Measurements from ENCODE around the gene FGFRL1.
A peak's percentile ranks its signal among the peaks of the same experiment; 100 is the strongest.

The FGFRL1 gene, protein sequence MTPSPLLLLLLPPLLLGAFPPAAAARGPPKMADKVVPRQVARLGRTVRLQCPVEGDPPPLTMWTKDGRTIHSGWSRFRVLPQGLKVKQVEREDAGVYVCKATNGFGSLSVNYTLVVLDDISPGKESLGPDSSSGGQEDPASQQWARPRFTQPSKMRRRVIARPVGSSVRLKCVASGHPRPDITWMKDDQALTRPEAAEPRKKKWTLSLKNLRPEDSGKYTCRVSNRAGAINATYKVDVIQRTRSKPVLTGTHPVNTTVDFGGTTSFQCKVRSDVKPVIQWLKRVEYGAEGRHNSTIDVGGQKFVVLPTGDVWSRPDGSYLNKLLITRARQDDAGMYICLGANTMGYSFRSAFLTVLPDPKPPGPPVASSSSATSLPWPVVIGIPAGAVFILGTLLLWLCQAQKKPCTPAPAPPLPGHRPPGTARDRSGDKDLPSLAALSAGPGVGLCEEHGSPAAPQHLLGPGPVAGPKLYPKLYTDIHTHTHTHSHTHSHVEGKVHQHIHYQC

DNA sequence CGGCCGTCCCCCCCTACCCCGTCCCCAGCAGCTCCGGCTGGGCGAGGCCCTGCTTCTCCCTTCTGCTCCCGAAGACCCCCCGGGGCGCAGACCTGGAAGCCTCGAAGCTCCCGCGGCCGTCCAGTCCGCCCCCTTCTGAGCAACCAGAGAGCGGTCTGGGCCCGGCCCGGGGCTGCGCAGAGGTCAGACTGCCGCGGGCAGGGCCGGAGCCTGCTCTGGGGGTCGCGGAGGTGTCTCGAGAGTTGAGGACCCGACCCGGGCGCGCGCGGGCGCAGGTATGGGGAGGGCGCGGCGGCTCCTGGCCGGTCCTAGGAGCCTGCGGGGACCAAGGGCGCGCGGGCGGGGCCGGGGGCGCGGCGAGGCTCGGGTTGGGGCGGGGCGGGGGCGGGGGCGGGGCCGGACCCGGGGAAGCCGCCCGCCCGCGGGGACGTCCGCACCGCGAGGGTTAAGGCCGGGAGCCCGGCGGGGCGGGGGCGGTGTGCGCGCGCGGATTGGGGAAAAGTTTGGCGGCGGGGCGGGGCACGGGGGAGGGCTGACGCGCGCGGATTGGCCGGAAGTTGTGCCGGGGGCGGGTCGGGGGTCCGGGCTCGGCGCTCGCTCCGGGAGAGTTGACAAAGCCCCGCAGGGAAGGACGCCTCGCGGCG lies at the start of gene FGFRL1:
Gene FGFRL1, plus strand, starts transcription at position 605 of the 644 bp plus-strand sequence. CDS start 860 bp downstream, outside the sequence.
- DNase-seq (ENCODE audit: low spot score) = peak; percentile 89

DNA sequence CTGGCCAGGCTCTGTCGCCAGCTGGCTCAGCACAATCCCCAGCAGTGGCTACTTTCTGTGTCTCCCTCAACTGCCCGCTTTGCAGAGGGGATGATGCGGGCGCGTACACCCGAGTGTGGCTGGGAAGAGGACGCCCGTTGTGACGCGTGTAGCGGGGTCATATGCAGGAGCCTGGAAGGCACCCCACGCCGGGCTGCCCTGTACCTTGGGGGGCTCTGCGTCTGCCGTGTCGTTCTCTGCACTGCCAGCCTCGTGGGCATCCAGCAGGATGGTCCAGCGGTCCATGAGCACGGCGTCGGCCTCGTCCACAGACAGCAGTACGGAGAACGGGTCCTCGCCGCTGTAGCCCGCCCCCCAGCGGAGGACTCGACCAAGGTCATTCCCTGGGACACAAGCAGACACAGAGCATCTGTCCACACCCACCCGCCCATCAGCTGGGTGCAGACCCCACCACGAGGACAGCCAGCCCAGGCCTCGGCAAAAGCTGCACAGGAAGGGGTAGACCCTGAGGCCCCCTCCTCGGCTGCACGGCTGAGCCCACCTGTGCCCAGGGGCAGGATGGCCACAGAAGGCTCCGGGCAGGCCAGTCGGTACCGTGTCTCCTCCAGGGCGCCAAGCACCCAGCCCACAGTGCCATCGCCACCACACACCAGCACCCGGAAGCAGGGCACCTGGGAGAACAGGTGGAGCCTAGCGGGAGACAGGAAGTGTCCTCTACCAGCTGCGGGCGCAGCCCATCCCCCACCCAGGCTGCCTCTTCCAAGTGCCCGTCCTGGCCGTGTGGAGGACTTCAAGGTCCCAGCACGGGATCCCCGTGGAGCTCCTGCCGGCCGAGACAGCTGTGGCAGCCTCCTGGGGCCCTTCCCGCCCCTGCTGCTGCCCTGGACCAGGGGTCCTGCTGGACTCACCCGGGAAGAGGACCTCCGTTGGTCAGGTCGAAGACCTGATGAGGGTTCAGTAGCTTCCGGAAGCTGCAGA lies 48.9 kb upstream of the FGFRL1 start:
- no peak for DNase-seq (ENCODE audit: low spot score)

DNA sequence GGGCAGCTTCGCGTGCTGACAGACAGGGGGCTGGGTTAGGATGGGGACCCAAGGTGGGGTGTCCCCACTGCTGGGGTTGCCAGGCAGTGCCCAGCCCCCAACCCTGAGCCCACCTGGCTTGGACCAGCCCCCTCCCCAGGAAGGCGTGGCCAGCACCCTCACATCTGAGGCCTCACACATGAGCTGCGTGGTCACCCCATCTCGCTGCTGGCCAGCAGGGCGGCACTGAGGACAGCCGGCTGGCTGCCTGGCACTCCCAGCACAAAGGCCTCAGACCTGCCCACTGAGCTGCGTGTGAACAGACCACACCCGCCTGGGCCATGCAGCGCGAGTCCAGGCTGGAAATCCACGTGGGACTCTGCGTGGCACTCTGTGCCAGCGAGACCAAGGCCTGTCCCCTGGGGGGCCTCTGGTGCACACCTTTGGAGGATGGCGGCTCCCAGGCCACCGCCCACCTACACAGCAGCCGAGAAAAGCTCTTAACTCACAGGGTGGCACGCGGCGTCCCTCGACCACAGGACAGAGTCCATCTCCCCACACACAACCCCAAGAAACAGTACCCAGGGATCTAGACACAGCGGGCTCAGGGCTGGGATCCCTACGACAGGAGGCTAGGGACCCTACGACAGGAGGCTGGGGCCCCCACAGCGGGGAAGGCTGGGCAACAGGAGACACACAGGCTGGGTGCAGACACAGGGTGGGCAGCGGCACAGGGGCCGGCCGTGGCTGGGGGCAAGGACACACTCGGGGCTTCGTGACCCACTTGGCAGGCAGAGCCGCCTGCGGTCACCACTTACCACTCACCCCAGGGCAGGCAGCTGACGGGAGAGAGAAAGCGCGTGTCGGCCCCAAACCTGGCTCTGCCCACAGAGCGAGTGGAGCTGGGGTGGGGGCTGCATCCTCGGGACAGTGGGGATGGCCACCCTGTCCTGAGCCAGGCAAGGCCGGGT lies 47.9 kb upstream of the FGFRL1 start:
- DNase-seq (ENCODE audit: low spot score) = no peak

DNA sequence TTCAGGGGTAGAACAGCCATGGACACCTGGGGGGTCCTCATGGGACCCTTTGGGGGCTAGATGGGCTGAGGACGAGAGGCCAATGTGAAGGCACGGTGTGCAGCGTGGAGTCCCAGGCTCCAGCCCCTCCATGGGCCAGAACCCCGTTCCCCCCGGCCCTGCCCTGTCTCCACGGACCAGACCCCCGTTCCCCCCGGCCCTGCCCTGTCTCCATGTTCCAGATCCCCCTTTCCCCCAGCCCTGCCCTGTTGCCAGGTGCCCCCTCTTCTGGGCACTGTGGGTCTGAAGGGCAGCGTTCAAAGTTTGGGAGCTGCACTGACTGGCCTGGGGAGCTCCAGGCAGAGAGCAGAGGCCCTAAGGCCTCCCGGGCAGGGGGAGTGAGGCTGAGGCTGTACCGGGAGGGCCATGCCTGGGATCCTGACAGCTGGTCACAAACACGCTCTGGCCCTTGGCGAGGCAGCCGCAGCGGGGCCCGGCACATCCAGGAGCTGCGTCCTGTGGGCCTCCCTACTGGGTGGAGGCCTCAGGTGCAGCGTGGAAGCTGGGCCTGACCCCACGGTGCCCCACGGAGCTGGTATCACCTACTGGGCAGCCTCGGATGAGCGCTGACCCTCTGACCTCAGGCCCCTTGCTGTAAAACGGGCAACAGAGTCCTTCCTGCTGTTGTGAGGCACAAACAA lies 46.9 kb upstream of the FGFRL1 start:
- no peak for DNase-seq (ENCODE audit: low spot score)

DNA sequence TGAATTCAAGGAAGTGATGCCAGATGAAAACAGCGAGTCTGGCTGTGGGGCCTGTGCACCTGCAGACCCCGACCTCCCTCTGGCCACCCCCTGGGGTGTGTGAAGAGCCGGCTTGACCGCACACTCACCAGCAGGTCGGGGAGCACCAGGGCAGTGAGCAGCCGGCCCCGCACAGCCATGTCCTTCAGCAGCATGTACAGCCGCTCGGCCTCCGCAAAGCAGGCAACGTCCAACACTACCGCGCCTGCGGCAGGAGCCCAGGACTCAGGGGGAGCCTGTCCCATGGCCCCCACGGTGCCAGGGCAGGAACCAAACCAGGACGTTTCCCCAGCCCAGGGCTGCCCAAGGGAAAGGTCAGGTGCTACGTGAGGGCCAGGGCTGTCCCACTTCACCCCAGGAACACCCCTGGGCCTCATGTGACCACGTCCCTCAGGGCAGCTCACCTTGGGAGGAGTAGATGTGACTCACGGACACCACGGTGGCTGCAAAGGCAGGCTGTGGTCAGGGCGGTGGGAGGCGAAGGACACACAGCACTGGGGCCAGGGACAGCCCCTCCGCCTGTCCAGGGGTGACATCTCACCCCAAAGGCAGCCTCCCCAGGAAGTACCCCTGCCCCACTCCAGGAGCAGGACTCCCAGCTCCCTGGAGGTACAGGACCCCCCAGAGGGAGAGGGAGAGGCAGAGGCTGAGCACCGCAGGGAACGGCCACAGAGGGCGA lies 46.2 kb upstream of the FGFRL1 start:
- no peak for DNase-seq (ENCODE audit: low spot score)

DNA sequence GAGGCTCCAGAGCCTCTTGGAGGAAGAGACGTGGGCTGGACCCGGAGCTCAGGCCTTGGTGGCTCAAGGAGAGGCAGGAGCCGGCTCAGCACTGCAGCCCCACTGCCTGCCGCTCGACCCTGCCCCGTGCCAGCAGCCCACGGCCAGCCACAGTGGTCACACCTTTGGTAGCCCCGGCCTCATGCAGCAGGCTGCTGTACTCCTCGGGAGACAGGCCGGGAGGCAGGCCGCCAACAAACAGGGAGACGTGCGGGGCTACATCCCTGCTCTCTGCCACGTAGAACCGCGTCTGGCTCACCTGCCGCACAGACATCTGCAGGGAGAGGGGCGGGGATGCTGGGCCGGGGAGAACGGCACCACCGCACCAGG lies 45.7 kb upstream of the FGFRL1 start:
- no peak for DNase-seq (ENCODE audit: low spot score)

DNA sequence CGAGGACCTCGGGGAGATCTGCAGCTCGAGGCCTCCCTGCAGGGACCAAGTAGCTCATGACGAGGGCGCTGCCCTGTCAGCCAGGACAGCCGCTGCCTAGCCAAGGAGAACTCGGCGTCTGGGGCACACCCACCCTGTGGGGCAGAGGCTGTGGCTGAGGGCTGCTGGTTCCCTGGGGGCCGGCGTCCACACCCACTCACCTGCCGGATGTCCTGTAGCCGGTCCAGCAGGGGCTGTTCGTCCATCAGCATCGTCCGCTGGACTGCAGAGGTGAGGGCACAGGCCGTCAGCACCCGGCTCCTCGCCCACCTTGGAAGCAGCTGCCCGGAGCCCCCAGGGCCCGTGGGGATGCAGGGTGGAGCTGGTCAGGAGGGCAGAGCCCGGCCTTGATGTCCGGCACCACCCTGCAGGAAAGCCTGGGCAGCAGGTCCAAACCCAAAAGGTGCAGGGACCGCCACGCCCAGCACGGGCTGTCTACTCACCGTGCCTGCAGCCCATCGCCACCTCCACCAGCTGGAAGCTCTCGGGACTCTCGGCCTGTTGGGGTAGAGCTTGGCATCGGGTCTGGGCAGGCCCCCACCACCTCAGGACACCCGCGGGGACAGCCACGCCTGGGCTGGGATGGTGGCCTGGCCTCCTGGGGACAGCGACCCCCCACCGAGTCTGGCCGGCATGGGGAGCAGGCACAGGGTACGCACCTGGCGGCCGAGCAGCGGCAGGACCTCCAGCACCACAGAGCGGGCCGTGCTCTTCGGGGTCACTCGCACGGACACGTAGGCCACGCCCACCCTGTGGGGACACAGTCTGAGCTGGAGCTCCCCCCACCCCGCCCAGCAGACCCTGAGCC lies 44.9 kb upstream of the FGFRL1 start:
- no peak for DNase-seq (ENCODE audit: low spot score)

DNA sequence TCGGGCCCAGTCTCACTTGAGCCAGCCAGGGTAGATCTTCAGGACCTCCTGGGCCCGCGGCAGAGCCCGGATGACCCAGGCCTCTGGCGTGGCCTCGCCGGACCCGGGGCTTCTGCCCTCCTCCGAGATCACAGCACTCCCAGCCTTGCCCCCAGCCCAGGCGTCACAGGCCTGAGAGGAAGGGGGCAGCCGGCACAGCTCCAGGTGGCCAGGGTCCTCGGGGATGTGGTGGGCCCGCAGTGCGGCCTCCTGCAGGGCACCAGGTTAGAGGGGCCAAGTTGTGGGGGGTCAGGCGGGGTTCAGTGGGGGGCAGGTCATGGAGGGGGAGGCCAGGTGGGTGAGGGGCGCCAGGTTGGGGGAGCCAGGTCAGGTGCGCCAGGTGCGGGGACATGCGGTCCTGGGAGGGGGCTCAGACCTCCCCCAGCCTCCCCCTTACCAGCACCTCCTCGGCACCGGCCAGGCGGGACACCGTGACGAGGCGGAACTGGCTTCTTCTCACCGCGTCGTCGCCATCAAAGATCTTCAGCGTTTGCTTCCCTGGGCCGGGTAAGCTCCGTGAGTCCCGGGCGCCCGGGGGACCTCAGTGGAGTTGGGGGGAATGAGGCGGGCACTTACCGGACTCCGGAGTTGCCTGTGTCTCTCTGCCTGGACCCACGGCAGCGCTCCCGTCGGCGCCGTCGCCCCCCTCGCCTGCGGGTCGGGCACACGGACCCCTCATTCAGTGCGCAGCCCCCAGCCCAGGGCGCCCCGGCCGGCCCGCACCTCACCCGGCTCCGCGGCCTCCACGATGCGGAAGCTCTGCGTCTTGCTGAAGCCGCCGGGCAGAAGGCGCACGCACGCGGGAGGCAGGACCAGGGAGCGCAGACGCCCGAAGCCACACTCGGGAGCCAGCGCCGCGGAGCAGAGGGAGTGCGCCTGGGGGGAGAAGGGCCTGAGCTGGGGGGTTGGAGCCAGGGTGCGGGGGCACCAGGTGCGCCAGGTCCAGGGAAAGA lies 44.0 kb upstream of the FGFRL1 start:
- DNase-seq (ENCODE audit: low spot score) = no peak

DNA sequence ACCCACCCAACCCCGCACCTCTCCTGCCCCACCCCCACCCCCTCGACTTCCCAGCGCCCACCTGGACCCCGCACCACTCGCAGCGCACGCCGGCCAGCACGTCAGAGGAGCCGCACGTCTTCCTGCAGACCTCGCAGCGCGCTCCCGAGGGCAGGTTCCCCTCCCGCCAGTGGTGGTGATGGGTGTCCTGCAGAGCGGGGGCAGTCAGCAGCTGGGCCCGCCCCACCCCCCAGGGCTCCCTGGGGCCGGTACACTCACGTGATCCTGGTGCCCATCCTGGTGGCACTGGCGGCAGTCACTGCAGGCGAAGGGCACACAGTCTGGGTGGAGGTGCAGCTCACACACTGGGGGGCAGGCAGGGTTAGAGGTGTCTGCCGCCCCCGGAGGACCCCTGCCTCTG lies 43.2 kb upstream of the FGFRL1 start:
- no peak for DNase-seq (ENCODE audit: low spot score)

DNA sequence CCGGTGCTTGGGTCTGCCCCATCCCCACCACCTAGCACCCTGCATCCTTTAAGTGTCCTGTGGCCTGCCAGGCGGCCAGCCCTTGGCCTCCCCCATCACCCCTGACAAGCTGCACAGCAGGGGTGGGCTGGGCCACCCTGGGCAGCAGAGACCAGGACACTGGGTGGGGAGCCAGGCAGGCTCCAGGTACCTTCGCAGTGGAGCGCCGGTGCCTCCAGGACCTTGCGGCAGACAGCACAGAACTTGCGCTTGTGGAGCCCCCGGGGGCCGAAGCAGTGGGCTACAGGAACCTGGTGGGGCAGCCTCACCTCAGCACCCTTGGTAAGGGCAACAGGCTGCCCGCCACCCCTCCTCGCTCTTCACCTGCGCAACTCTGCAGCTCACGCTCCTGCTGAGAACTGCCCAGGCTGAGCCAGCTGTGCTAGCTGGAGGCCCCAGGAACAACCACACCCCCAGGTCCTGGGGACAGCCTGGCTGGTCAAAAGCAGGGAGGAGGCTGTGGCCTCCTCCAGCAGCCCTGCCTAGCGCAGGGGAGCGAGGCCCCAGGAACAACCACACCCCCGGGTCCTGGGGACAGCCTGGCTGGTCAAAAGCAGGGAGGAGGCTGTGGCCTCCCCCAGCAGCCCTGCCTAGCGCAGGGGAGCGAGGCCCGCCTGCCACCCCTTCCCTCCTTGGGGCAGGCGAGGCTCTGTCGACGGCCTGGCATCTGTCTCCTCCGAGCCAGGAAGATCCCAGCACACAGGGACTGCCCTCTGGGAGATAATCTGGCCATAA lies 42.6 kb upstream of the FGFRL1 start:
- no peak for DNase-seq (ENCODE audit: low spot score)

DNA sequence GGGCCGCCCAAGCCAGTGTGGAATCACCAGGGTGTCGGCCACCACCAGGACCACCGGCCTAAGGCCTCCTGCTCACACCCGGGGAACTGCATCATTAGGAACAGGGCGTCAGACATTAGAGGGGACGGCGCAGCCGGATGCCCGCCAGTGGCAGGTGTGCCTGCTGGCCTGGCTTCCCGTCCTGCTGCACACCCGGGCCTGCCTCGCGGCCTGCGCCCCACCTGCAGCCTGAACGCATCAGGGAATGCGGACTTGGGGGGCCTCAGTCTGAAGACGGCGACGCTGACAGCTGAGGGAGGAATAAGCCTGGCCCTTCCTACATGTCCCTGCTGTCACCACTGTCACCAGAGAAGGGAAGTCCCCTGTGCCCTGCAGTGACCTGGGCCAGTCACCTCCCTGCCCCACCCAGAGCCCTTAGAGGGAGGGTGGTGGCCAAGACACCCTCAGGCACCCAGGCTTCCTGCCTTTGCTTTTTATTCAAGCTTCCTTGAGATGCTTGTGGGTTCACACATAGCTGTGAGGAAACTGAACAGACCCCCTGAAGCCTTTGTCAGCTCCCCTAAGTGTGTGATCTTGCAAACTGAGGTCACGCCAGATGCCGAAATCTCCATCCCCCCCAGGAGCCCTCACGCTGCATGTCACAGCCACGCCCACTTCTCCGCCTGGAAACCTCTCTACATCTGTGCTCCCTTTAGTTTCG lies 41.2 kb upstream of the FGFRL1 start:
- no peak for DNase-seq (ENCODE audit: low spot score)

DNA sequence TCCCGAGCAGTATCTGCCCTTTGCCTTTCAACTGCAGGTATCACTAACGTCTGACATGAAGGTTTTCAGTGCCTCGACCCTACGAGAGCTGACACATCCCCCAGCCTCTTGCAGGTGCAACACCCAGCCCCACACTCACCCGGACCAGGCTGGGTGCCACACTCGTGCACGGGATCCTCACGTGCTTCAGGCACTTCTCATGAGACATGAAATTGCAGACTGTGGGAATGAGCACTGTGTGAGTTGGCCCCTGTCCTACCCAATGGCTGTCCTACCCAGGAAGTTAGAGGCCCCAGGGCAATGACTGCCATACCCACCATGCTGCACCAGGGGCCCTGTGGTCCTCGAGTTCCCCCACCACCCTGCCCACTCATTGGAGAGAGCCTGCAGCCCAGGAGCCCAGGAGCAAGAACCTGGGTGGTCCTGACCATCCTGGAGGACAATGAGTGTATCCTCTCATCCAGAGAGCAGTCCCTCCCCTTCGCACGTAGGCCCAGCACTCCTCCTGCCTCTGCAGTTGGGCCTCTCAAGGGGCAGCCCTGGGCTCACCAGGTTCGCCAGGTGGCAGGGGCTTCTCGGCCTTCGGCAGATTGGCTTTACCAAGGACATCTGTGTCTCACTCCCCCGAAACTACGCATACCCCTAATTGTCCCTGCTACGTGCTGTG lies 40.4 kb upstream of the FGFRL1 start:
- DNase-seq (ENCODE audit: low spot score) = no peak

DNA sequence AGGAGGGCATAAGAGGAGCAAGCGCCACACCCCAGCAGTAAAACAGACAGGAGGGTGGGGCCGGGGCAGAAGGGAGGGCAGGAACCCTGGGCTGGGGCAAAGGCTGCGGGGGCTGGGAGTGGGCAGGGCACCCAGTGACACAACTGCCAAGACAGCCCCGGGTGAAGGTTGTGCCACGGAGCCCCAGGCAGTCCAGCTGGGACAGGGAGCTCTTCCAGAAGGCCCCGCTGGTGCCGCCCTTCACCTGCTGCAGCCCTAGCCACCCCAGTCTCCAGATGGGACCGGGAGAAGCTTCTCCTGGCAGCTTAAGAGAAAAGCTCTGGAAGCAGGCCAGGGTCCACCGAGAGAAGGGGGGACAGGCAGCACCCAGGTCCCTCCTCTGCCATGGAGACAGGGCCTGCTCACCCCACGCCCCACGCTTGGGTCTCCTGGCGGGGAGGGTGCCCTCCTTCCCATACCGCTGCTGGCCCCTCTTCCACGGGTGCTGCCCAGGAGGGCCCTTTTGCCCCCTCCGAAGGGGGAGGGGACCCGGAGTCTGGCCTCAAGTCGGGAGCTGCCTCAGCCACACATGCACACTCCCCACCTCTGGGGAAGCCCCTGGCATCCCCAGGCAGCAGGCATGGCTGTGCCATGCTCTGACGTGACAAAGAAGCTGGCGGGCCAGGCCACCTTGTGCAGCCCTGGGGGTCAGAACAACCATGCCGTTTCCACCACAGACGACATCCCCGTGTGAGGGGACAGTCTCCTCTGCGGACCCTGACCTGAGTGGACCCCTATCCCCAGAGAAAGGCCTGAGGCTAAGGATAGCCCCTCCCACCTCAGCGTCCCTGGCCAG lies 39.5 kb upstream of the FGFRL1 start:
- no peak for DNase-seq (ENCODE audit: low spot score)

DNA sequence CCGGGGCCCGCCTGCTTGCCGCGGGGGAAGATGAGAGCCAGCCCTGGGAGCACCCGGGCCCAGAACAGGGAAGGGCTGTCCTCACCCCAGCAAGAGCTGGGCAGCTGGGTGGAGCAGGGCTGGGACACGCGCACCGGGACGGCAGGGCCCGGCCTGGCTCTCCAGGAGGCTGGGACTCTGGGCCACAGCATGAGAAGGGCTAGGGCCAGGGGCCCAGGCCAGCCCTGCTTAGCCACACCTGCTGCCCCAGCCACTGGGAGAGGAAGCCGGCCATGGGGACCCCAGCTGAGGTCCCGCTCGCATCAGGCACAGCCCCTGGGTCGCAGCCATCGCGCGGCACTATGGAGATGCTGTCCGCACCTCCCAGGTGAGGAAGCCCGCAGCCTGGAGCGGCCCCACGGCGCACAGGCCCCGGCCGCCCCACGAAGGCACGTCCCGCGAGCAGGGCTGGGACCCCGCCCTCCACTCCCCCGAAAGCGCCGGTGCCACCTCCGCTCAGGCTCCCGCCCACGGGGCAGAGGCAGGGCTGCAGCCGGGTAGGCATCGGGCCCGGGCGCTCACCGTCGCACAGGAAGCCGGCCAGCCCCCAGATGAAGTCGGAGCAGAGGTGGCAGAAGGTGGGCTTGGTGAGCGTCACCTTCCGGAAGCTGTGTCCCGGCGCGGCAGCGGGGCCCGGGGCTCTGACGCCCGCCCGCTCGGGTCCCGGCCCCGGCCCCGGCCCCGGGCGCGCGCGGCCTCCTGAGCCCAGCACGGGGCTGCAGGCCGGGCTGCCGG lies 38.6 kb upstream of the FGFRL1 start:
- peak; percentile 23 for DNase-seq (ENCODE audit: low spot score)
